T-cell (primary cell): ENCODE results near the gene BMAL2. TPM values are rescaled to one million over a fixed set of nuclear protein-coding genes. Genes with fewer than 3 reads are reported as not detected.

Experiments used
- ATAC-seq, 4 experiments: fragments of 200-7000 bp in 3 of 4; fragments of 150-1000 bp in 1 of 4; cut with Tn5 transposase; replicated peaks in 1 of 4; 1 replicate in 3 of 4; 2 replicates in 1 of 4; pipeline ENCODE4 v1.10.0; 2021; ENCODE audit warnings: moderate library complexity in 3 of 4, mild to moderate bottlenecking in 2 of 4, moderate number of reproducible peaks in 1 of 4
- CTCF ChIA-PET, 2 donors: fragments of 300-600 bp; sonication (Branson Sonifier 250); formaldehyde crosslinking; loops; one replicate each; lab custom pipeline; 2022; ENCODE audit warnings: antibody characterized with exemption in 2 of 2; lab: Charles Lee
- POLR2A ChIA-PET, 2 donors: fragments of 300-600 bp; sonication (Branson Sonifier 250); formaldehyde crosslinking; loops; one replicate each; lab custom pipeline; 2022; ENCODE audit warnings: antibody characterized with exemption in 2 of 2; lab: Charles Lee
- DNase-seq, 35 experiments: peaks; one replicate each; pipeline versions ENCODE4 v3.0.0 to v3.0.0-alpha.2; 2013 to 2023
- H3K27ac ChIP-seq: one replicate; pipeline ENCODE4 v1.5.1; 2013; ENCODE audit warnings: low read length
- H3K27me3 ChIP-seq, 2 experiments: replicated peaks in 1 of 2; 1 replicate in 1 of 2; 2 replicates in 1 of 2; pipeline versions ENCODE4 v1.6.1 to v1.7.0; 2013; ENCODE audit warnings: low read length in 1 of 2, mixed read lengths in 1 of 2; ENCODE audit not compliant: control insufficient read depth in 2 of 2, insufficient read depth in 2 of 2; ENCODE audit errors: extremely low read depth in 1 of 2
- H3K36me3 ChIP-seq, 2 donors: 1 replicate in 1 of 2; 2 replicates in 1 of 2; pipeline versions ENCODE4 v1.6.1 to v1.7.0; 2013; ENCODE audit warnings: low read length in 1 of 2; ENCODE audit not compliant: control insufficient read depth in 2 of 2, insufficient read depth in 1 of 2; ENCODE audit errors: extremely low read depth in 1 of 2
- H3K4me1 ChIP-seq, 2 experiments: 1 replicate in 1 of 2; 2 replicates in 1 of 2; pipeline versions ENCODE4 v1.6.1 to v1.7.0; 2013; ENCODE audit warnings: low read length in 2 of 2, mixed read lengths in 1 of 2; ENCODE audit not compliant: insufficient read depth in 2 of 2, control insufficient read depth in 1 of 2; ENCODE audit errors: extremely low read depth in 1 of 2
- H3K4me3 ChIP-seq, 2 donors: 1 replicate in 1 of 2; 2 replicates in 1 of 2; pipeline versions ENCODE4 v1.5.1 to v1.7.0; 2013; ENCODE audit warnings: mild to moderate bottlenecking in 2 of 2, low read length in 1 of 2, moderate library complexity in 1 of 2; ENCODE audit not compliant: control insufficient read depth in 1 of 2; ENCODE audit errors: extremely low read depth in 1 of 2
- H3K9me3 ChIP-seq: 2 replicates; pipeline ENCODE4 v1.7.0; 2013
- H3K27ac Mint-ChIP-seq, 2 donors: one replicate each; pipeline ENCODE4 v1.8.0; 2020 to 2021; ENCODE audit warnings: mild to moderate bottlenecking in 2 of 2, mixed read lengths in 2 of 2
- H3K27me3 Mint-ChIP-seq, 2 donors: one replicate each; pipeline ENCODE4 v1.8.0; 2021 to 2022; ENCODE audit warnings: mixed read lengths in 2 of 2
- H3K36me3 Mint-ChIP-seq: one replicate; pipeline ENCODE4 v1.8.0; 2021; ENCODE audit warnings: mixed read lengths
- H3K4me1 Mint-ChIP-seq, 3 donors: one replicate each; pipeline ENCODE4 v1.8.0; 2020 to 2022; ENCODE audit warnings: mixed read lengths in 3 of 3, mild to moderate bottlenecking in 1 of 3
- H3K4me3 Mint-ChIP-seq, 3 donors: one replicate each; pipeline ENCODE4 v1.8.0; 2020 to 2022; ENCODE audit warnings: mild to moderate bottlenecking in 3 of 3, mixed read lengths in 3 of 3, moderate library complexity in 3 of 3
- H3K9me3 Mint-ChIP-seq, 3 donors: one replicate each; pipeline ENCODE4 v1.8.0; 2020 to 2022; ENCODE audit warnings: mixed read lengths in 3 of 3
- WGBS: methylation state at CpG from one replicate; pipeline ENCODE4 v1.1.5; 2013; ENCODE audit warnings: missing lambda C conversion rate; ENCODE audit not compliant: insufficient coverage; 5-methylcytosine and 5-hydroxymethylcytosine counted together
- total RNA-seq, 35 experiments: library from RNA in 6 of 35; stranded (reverse) in 6 of 35; fragments of 120-200 nt in 1 of 35; gene quantifications; one replicate each; pipeline versions ENCODE4 v1.2.1 to v1.2.4 and lab custom pipeline; 2013 to 2026

BMAL2 gene
- total RNA-seq, 5 donors from 2014 or later (not counting 1 experiment from before 2014, with no cell fraction given) = 0.28 to 1.2 (median 0.70) TPM

DNA sequence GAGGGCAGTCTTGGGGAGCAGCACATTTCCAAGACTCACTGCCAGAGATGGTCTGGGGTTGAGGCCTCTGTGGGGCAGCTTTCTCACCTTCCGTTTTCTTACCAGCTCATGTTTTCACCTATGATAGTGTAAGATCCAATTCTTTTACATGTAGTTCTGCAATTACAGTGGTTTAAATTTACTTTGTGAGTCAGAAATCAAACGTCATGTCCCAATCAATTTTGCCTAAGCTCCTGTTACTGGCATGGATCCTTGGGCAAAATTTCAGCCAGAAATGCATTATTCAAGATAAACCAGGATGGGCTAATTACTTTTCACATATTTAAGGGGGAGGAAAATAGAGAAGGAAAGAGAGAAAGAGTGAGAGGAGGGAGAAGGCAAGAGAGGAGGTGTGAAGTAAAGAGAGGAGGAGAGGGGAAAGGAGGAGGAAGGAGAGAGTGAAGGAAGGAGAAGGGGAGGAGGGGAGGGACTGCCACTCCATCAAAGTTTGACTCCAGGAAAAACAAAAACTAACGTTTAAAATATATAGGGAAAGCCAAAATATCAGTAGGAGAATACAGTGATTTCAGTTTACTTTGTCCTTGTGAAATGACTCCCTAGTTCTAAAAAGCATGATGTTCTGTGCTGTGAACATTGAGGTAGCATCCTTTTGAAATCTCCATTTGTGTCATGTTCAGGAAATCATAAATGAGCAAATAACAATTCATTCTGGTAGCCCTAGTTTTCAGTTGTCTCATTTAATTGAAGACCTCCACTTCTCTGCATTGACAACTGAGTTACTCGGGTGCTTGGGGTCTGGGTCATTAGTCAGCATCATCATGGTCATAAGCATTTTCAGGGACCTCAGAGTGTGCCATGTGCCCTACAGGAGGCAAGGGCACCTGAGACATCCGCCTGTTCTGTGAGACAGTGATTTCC lies 3.0 kb downstream of the BMAL2 start:
- Mint-ChIP-seq H3K36me3 (no peaks in the 10 kb centered on the region), H3K27me3 (peaks cover 35 to 43% of the 10 kb centered on the region in 2 donors), H3K27ac (no peak overlapping the region), H3K4me3 (no peak overlapping the region), H3K9me3 (no peaks in the 10 kb centered on the region), H3K4me1 (peaks cover 13 to 24% (median 17%) of the 10 kb centered on the region in 3 donors)
- H3K27ac ChIP-seq = no peak overlapping the region
- H3K4me1 ChIP-seq = peaks cover 2 to 12% of the 10 kb centered on the region in 2 experiments
- no peak for DNase-seq
- POLR2A ChIA-PET = interaction anchor here in 1 of 2 donors (0.7 kb wide), 1 partner anchor 34 kb away, joined by 3 read pairs; no protein-coding TSS in a partner anchor
- CTCF ChIA-PET = no interaction called here
- H3K4me3 ChIP-seq = no peak overlapping the region
- peaks cover 0 to 25% of the 10 kb centered on the region in 2 experiments for H3K27me3 ChIP-seq
- WGBS = 50% methylated on average over 3 of the region's 5 CpGs
- H3K9me3 ChIP-seq = no peaks in the 10 kb centered on the region
- no peaks in the 10 kb centered on the region for H3K36me3 ChIP-seq
- no peak for ATAC-seq

DNA sequence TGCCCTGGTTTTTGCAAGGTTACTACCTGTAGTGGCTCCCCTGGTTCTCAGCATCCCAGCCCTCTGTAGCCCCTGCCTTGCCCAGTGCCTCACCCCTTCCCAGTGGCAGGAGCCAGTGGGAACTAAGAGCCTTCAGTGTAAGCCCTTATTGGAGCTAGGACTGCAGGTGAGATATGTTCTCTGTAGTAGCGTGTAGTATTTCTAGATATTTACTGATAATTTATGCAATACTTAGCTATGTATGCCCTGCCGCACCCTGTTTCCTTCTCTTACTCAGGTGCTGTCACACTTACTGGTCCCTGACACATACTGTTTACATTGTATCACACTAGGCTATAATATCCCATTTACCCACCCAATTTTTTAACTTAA lies 3.6 kb downstream of the BMAL2 start:
- no CpG with 5 or more reads among the region's 2 CpGs for WGBS
- no peaks in the 10 kb centered on the region for H3K9me3 ChIP-seq
- no peaks in the 10 kb centered on the region for H3K9me3 Mint-ChIP-seq
- POLR2A ChIA-PET = no interaction called here
- H3K27ac Mint-ChIP-seq = no peak overlapping the region
- H3K4me1 ChIP-seq = peaks cover 2 to 12% of the 10 kb centered on the region in 2 experiments
- no peaks in the 10 kb centered on the region for H3K36me3 ChIP-seq
- no peak for ATAC-seq
- peaks cover 13 to 22% (median 17%) of the 10 kb centered on the region in 3 donors for H3K4me1 Mint-ChIP-seq
- DNase-seq = no peak
- CTCF ChIA-PET = interaction anchor here (0.6 to 0.7 kb wide), 2 partner anchors 11 to 371 kb away, joined by 3 read pairs; no protein-coding TSS in a partner anchor
- H3K4me3 ChIP-seq = no peak overlapping the region
- H3K4me3 Mint-ChIP-seq = no peak overlapping the region
- H3K27me3 ChIP-seq = peaks cover 0 to 25% of the 10 kb centered on the region in 2 experiments
- peaks cover 28 to 37% of the 10 kb centered on the region in 2 donors for H3K27me3 Mint-ChIP-seq
- no peaks in the 10 kb centered on the region for H3K36me3 Mint-ChIP-seq
- no peak overlapping the region for H3K27ac ChIP-seq

DNA sequence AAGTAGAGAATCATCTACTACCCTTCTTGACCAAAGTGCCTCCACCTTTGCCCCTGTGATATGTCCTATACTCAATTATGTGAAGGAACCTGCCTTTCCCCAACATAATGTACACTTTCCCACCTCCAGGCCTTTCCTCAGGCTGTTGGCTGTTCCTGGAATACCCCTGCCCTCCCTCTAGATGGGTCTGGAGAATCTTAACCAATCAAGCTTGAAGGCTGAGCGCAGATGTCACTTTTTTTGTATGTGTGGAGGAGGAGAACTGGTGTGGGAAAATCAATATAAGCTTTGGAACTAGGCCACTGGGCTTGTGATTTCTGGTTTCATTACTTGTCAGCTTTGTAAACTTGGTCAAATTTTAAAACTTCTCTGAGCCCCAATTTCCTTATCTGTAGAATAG lies 4.7 kb downstream of the BMAL2 start:
- Mint-ChIP-seq H3K27ac (no peak overlapping the region), H3K4me3 (no peak overlapping the region), H3K9me3 (no peaks in the 10 kb centered on the region), H3K4me1 (peaks cover 9 to 11% (median 10%) of the 10 kb centered on the region in 3 donors), H3K36me3 (no peaks in the 10 kb centered on the region), H3K27me3 (peaks cover 17 to 26% of the 10 kb centered on the region in 2 donors)
- Histone ChIP-seq H3K27me3 (peaks cover 0 to 18% of the 10 kb centered on the region in 2 experiments), H3K9me3 (no peaks in the 10 kb centered on the region), H3K36me3 (no peaks in the 10 kb centered on the region), H3K4me1 (peaks cover 2 to 9% of the 10 kb centered on the region in 2 experiments), H3K4me3 (no peak overlapping the region), H3K27ac (no peak overlapping the region)
- ATAC-seq = no peak
- ChIA-PET POLR2A (no interaction called here), CTCF (no interaction called here)
- DNase-seq = no peak
- no CpG with 5 or more reads among the region's 1 CpG for WGBS

DNA sequence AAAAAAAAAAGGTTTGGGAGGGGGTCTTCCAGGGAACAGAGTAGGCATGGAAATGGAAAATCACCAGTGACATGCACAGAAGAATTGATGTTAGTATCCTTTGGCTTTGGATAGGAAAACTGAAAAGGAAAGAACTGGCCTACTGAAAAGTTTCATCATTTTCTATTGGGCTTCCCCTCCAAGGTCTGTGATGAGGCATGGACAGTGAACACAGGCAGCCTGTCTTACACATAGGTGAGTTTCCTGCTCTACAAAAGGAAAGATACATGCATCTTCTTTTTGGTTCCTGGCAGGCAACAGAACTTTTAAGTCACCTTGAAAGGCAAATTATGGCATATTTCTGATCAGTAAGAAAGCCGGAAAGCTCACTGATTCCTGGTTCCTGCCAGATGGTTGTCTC lies 5.8 kb downstream of the BMAL2 start:
- ChIA-PET CTCF (no interaction called here), POLR2A (no interaction called here)
- peaks cover 2 to 4% of the 10 kb centered on the region in 2 experiments for H3K4me1 ChIP-seq
- H3K4me3 ChIP-seq = no peak overlapping the region
- DNase-seq = no peak
- 67% methylated on average over 1 of the region's 1 CpG for whole genome bisulfite sequencing
- H3K9me3 ChIP-seq = no peaks in the 10 kb centered on the region
- Mint-ChIP-seq H3K9me3 (no peaks in the 10 kb centered on the region), H3K27ac (no peak overlapping the region), H3K4me3 (no peak overlapping the region), H3K36me3 (no peaks in the 10 kb centered on the region), H3K27me3 (peaks cover 13 to 21% of the 10 kb centered on the region in 2 donors), H3K4me1 (peaks cover 6 to 8% (median 7%) of the 10 kb centered on the region in 3 donors)
- no peaks in the 10 kb centered on the region for H3K36me3 ChIP-seq
- ATAC-seq = no peak
- peaks cover 0 to 12% of the 10 kb centered on the region in 2 experiments for H3K27me3 ChIP-seq
- H3K27ac ChIP-seq = no peak overlapping the region

DNA sequence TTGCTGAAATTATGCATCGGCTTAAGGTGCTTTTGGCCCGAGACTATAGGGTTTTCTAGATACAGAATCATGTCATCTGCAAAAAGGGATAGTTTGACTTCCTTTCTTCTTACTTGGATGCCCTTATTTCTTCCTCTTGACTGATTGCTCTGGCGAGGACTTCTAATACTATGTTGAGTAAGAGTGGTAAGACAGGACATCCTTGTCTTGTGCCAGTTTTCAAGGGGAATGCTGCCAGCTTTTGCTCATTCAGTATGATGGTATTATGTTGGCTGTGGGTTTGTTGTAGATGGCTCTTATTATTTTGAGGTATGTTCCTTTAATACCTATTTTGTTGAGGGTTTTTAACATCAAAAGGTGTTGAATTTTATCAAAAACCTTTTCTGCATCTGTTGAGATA lies 8.3 kb downstream of the BMAL2 start:
- CTCF ChIA-PET = no interaction called here
- Histone ChIP-seq H3K9me3 (no peaks in the 10 kb centered on the region), H3K4me1 (no peaks in the 10 kb centered on the region), H3K4me3 (no peak overlapping the region), H3K27me3 (peaks cover 0 to 3% of the 10 kb centered on the region in 2 experiments), H3K27ac (no peak overlapping the region), H3K36me3 (no peaks in the 10 kb centered on the region)
- H3K9me3 Mint-ChIP-seq = no peaks in the 10 kb centered on the region
- peaks cover 0 to 4% of the 10 kb centered on the region in 2 donors for H3K27me3 Mint-ChIP-seq
- H3K4me3 Mint-ChIP-seq = no peak overlapping the region
- 100% methylated on average over 2 of the region's 3 CpGs for WGBS
- POLR2A ChIA-PET = no interaction called here
- DNase-seq = no peak
- no peaks in the 10 kb centered on the region for H3K4me1 Mint-ChIP-seq
- no peak overlapping the region for H3K27ac Mint-ChIP-seq
- H3K36me3 Mint-ChIP-seq = no peaks in the 10 kb centered on the region
- ATAC-seq = no peak

DNA sequence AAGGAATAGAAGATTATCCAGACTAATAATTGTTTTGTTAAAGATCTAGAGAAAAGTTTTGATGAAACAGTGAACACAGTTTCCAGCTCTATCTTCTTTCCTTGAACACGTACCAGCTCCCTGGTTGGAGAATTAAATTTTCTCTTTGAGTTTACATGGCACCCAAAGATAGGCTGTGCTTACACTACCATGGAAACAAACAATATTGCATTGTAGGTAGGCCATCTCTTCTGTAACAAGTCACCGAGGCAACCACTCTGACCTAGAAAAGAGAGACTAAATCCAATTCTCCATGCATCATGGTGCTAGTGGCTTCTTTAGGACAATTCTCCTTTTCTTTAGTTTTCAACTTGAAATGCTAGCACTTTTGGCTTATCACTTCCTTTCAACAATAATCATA lies 9.9 kb downstream of the BMAL2 start:
- H3K4me1 Mint-ChIP-seq = no peaks in the 10 kb centered on the region
- H3K9me3 Mint-ChIP-seq = no peaks in the 10 kb centered on the region
- no peaks in the 10 kb centered on the region for H3K4me1 ChIP-seq
- H3K27ac Mint-ChIP-seq = no peak overlapping the region
- no peak overlapping the region for H3K27ac ChIP-seq
- H3K9me3 ChIP-seq = no peaks in the 10 kb centered on the region
- CTCF ChIA-PET = no interaction called here
- H3K27me3 ChIP-seq = no peaks in the 10 kb centered on the region
- no peak for DNase-seq
- H3K36me3 ChIP-seq = no peaks in the 10 kb centered on the region
- H3K36me3 Mint-ChIP-seq = no peaks in the 10 kb centered on the region
- no peak overlapping the region for H3K4me3 ChIP-seq
- POLR2A ChIA-PET = no interaction called here
- H3K4me3 Mint-ChIP-seq = no peak overlapping the region
- no peak for ATAC-seq
- peaks cover 2 to 8% of the 10 kb centered on the region in 2 donors for H3K27me3 Mint-ChIP-seq
- 100% methylated on average over 1 of the region's 2 CpGs for whole genome bisulfite sequencing
